ENCODE data around the gene LIG1. TPM values are rescaled to one million over a fixed set of nuclear protein-coding genes. Genes with fewer than 3 reads are reported as not detected.

The LIG1 gene
- total RNA-seq, 1 donor from 2014 or later: 19.2 TPM

DNA sequence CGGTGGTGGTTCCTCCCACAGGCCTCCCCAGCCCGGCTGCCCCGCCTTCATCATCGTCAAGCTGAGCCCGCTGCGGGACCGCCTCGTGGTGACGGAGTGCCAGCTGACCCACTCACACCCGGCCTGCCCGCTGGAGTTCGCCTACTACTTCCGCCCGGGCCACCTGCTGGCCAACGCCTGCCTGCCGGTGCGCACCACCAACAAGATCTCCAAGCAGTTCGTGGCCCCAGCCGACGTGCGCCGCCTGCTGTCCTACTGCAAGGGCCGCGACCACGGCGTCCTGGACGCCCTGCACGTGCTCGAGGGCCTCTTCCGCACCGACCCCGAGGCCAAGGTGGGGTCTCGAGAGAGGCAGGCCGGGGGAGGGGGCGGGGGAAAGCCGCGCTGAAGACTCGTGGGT lies 12.3 kb upstream of the LIG1 start:
- peaks cover 6% of the 10 kb centered on the region for H3K9me3 Mint-ChIP-seq (ENCODE audit: unreplicated experiment)

DNA sequence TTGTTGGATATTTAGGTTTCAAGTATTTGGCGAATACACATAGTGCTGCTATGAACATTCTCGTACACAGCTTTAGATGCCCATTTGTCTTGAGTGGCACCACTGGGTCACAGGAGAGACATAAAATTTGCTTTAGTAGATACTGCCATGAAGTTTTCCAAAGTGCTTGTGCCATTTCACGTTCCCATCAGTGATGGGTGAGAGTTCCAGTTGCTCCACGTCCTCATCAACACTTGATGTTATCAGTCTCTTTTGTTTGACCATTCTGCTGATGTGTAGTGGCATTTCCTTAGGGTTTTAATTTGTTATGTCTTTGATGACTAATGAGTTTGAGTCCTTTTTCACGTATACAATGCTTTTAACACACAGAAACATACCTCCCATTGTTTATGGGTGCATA lies 11.4 kb upstream of the LIG1 start:
- Histone ChIP-seq H2AFZ (ENCODE audit: low read depth, low read length) (no peak overlapping the region), H3K27me3 (ENCODE audit: insufficient read depth, low read length) (no peaks in the 10 kb centered on the region), H3K4me3 (ENCODE audit: insufficient read depth, low read depth, low read length) (no peak overlapping the region), H3K36me3 (ENCODE audit: insufficient read depth, low read length) (peaks cover 2% of the 10 kb centered on the region), H3K9me3 (ENCODE audit: insufficient read depth, low read depth, low read length) (no peaks in the 10 kb centered on the region), H3K79me2 (ENCODE audit: insufficient read depth, low read length) (no peaks in the 10 kb centered on the region), H3K9ac (ENCODE audit: low read length) (no peak overlapping the region), H4K20me1 (ENCODE audit: insufficient read depth, low read length) (no peaks in the 10 kb centered on the region), H3K4me2 (ENCODE audit: low read length) (no peak overlapping the region), H3K27ac (ENCODE audit: low read depth, low read length) (no peak overlapping the region), H3K4me1 (ENCODE audit: insufficient read depth, low read length) (no peaks in the 10 kb centered on the region)
- DNase-seq (ENCODE audit: low read depth) (no peak), FAIRE-seq (no peak)
- Mint-ChIP-seq H3K27me3 (ENCODE audit: low read depth, unreplicated experiment) (no peaks in the 10 kb centered on the region), H3K4me1 (ENCODE audit: low read depth, unreplicated experiment) (peaks cover 2% of the 10 kb centered on the region), H3K4me3 (ENCODE audit: unreplicated experiment) (no peak overlapping the region), H3K9me3 (ENCODE audit: unreplicated experiment) (peaks cover 6% of the 10 kb centered on the region), H3K36me3 (ENCODE audit: low read depth, unreplicated experiment) (peaks cover 14% of the 10 kb centered on the region), H3K27ac (ENCODE audit: unreplicated experiment) (no peak overlapping the region)
- TF ChIP-seq, protein P1, sequence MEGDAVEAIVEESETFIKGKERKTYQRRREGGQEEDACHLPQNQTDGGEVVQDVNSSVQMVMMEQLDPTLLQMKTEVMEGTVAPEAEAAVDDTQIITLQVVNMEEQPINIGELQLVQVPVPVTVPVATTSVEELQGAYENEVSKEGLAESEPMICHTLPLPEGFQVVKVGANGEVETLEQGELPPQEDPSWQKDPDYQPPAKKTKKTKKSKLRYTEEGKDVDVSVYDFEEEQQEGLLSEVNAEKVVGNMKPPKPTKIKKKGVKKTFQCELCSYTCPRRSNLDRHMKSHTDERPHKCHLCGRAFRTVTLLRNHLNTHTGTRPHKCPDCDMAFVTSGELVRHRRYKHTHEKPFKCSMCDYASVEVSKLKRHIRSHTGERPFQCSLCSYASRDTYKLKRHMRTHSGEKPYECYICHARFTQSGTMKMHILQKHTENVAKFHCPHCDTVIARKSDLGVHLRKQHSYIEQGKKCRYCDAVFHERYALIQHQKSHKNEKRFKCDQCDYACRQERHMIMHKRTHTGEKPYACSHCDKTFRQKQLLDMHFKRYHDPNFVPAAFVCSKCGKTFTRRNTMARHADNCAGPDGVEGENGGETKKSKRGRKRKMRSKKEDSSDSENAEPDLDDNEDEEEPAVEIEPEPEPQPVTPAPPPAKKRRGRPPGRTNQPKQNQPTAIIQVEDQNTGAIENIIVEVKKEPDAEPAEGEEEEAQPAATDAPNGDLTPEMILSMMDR (IDR thresholded peaks at IDR 0.05; ENCODE audit: insufficient read depth, low read depth, low read length): no peak
- TF ChIP-seq EZH2 (IDR thresholded peaks at IDR 0.05; ENCODE audit: insufficient read depth, low read length): no peak

More for the DNA sequence above, 12.3 kb upstream of the LIG1 start:
- no peaks in the 10 kb centered on the region for H4K20me1 ChIP-seq (ENCODE audit: insufficient read depth, low read length)
- no peaks in the 10 kb centered on the region for H3K27me3 Mint-ChIP-seq (ENCODE audit: low read depth, unreplicated experiment)
- H3K4me3 ChIP-seq (ENCODE audit: insufficient read depth, low read depth, low read length): no peak overlapping the region
- H3K4me1 ChIP-seq (ENCODE audit: insufficient read depth, low read length): no peaks in the 10 kb centered on the region
- H3K9me3 ChIP-seq (ENCODE audit: insufficient read depth, low read depth, low read length): no peaks in the 10 kb centered on the region
- DNase-seq (ENCODE audit: low read depth) (no peak), FAIRE-seq (no peak)
- H3K4me1 Mint-ChIP-seq (ENCODE audit: low read depth, unreplicated experiment): peaks cover 2% of the 10 kb centered on the region
- H3K36me3 ChIP-seq (ENCODE audit: insufficient read depth, low read length): peaks cover 2% of the 10 kb centered on the region
- TF ChIP-seq EZH2 (IDR thresholded peaks at IDR 0.05; ENCODE audit: insufficient read depth, low read length): no peak
- TF ChIP-seq, protein P1 (IDR thresholded peaks at IDR 0.05; ENCODE audit: insufficient read depth, low read depth, low read length): no peak
- no peak overlapping the region for H3K27ac ChIP-seq (ENCODE audit: low read depth, low read length)
- H3K27me3 ChIP-seq (ENCODE audit: insufficient read depth, low read length): no peaks in the 10 kb centered on the region
- no peak overlapping the region for H3K27ac Mint-ChIP-seq (ENCODE audit: unreplicated experiment)
- H3K4me3 Mint-ChIP-seq (ENCODE audit: unreplicated experiment): no peak overlapping the region
- H3K36me3 Mint-ChIP-seq (ENCODE audit: low read depth, unreplicated experiment): peaks cover 14% of the 10 kb centered on the region
- no peak overlapping the region for H3K4me2 ChIP-seq (ENCODE audit: low read length)
- H3K79me2 ChIP-seq (ENCODE audit: insufficient read depth, low read length): no peaks in the 10 kb centered on the region
- no peak overlapping the region for H2AFZ ChIP-seq (ENCODE audit: low read depth, low read length)
- H3K9ac ChIP-seq (ENCODE audit: low read length): no peak overlapping the region

DNA sequence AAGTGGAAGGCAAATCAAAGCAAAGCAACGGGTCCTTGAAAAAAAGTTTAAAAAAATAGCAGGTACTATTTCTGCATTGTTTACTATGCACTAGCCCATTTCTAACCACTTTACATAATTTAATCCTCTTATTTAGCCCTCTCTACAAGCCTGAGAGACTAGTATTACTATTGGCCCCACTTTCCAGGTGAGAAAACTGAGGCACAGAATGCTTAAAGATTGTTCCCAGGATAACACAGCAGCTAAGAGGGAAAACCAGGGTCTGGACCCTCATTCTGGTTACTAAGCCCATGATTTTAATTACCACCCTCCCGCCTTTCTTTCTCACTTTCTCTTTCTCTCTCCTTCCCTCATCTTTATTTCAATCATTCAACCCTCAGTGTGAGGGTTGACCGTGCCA lies 6.1 kb upstream of the LIG1 start:
- no peak overlapping the region for H3K4me2 ChIP-seq (ENCODE audit: low read length)
- peaks cover 1% of the 10 kb centered on the region for H3K4me1 Mint-ChIP-seq (ENCODE audit: low read depth, unreplicated experiment)
- H3K27me3 Mint-ChIP-seq (ENCODE audit: low read depth, unreplicated experiment): no peaks in the 10 kb centered on the region
- FAIRE-seq: no peak
- H3K4me1 ChIP-seq (ENCODE audit: insufficient read depth, low read length): peaks cover 4% of the 10 kb centered on the region
- peaks cover 20% of the 10 kb centered on the region for H3K36me3 Mint-ChIP-seq (ENCODE audit: low read depth, unreplicated experiment)
- peaks cover under 1% of the 10 kb centered on the region for H3K9me3 Mint-ChIP-seq (ENCODE audit: unreplicated experiment)
- TF ChIP-seq, protein P1 (IDR thresholded peaks at IDR 0.05; ENCODE audit: insufficient read depth, low read depth, low read length): no peak
- H2AFZ ChIP-seq (ENCODE audit: low read depth, low read length): no peak overlapping the region
- H3K4me3 ChIP-seq (ENCODE audit: insufficient read depth, low read depth, low read length): no peak overlapping the region
- H3K9me3 ChIP-seq (ENCODE audit: insufficient read depth, low read depth, low read length): no peaks in the 10 kb centered on the region
- H3K36me3 ChIP-seq (ENCODE audit: insufficient read depth, low read length): peaks cover 13% of the 10 kb centered on the region
- no peak overlapping the region for H3K9ac ChIP-seq (ENCODE audit: low read length)
- no peak for DNase-seq (ENCODE audit: low read depth)
- no peak overlapping the region for H3K27ac Mint-ChIP-seq (ENCODE audit: unreplicated experiment)
- H4K20me1 ChIP-seq (ENCODE audit: insufficient read depth, low read length): no peaks in the 10 kb centered on the region
- peaks cover 6% of the 10 kb centered on the region for H3K79me2 ChIP-seq (ENCODE audit: insufficient read depth, low read length)
- H3K27me3 ChIP-seq (ENCODE audit: insufficient read depth, low read length): no peaks in the 10 kb centered on the region
- no peak overlapping the region for H3K27ac ChIP-seq (ENCODE audit: low read depth, low read length)
- no peak overlapping the region for H3K4me3 Mint-ChIP-seq (ENCODE audit: unreplicated experiment)
